ENCODE results near the gene LSS.
"Not testable (repeated sequence)": the region's sequence is repeated elsewhere in the genome, so short reads cannot be mapped to it uniquely, and the experiment has no call there.

LSS gene

GRCh38 chr21:46205166-46205565, 23.4 kb downstream of the LSS start:
- DNase-seq: no peak

- DNase-seq: no peak
Measured at GRCh38 chr21:46203203-46203600, 25.4 kb downstream of the LSS start.

- no peak for DNase-seq
Measured at GRCh38 chr21:46202592-46203202, 25.9 kb downstream of the LSS start.

- not testable (repeated sequence) for DNase-seq
Measured at GRCh38 chr21:46200877-46201803, 27.4 kb downstream of the LSS start.

- no peak for DNase-seq
Measured at GRCh38 chr21:46199436-46200373, 28.9 kb downstream of the LSS start.

GRCh38 chr21:46196733-46197132, 31.8 kb downstream of the LSS start:
- DNase-seq: no peak

- DNase-seq: no peak
Measured at GRCh38 chr21:46195595-46196195, 32.9 kb downstream of the LSS start.

GRCh38 chr21:46194374-46195334, 33.9 kb downstream of the LSS start:
- DNase-seq: no peak

- DNase-seq: no peak
Measured at GRCh38 chr21:46193829-46194373, 34.7 kb downstream of the LSS start.

GRCh38 chr21:46191686-46192575, 36.6 kb downstream of the LSS start:
- no peak for DNase-seq

GRCh38 chr21:46191257-46191685, 37.3 kb downstream of the LSS start:
- peak; percentile 67 for DNase-seq

GRCh38 chr21:46190491-46191131, 38.0 kb downstream of the LSS start:
- no peak for DNase-seq

GRCh38 chr21:46189959-46190490, 38.5 kb downstream of the LSS start:
- DNase-seq: no peak

GRCh38 chr21:46189213-46189958, 39.2 kb downstream of the LSS start:
- peak; percentile 67 for DNase-seq

GRCh38 chr21:46188226-46189212, 40.1 kb downstream of the LSS start:
- peak; percentile 86 for DNase-seq

GRCh38 chr21:46187814-46188213, 40.8 kb downstream of the LSS start:
- DNase-seq: no peak

GRCh38 chr21:46187261-46187660, 41.3 kb downstream of the LSS start:
- DNase-seq: no peak
